Mesenteric fat pad (tissue), 1 donor: ENCODE measurements around the gene STMN3. TPM values are rescaled to one million over a fixed set of nuclear protein-coding genes. Genes with fewer than 3 reads are reported as not detected.

Source experiments
- DNase-seq: peaks from one replicate; pipeline ENCODE4 v3.0.0-alpha.2; 2020; ENCODE audit warnings: low spot score
- total RNA-seq: library from RNA; stranded (reverse); fragmentation: NEBNext Ultra II Directional; extraction: Animal tissue kit (Norgen Biotek cat#: 25700); gene quantifications from one replicate; pipeline ENCODE4 v1.2.1, GENCODE V29; 2021
- donor health status: DM: yes; HTN: yes; CAD: no.

The STMN3 gene
- total RNA-seq, 1 donor from 2014 or later = 9.9 TPM

- DNase-seq = no peak
Measured at GRCh38 chr20:63692436-63693082, 39.3 kb upstream of the STMN3 start.

DNA sequence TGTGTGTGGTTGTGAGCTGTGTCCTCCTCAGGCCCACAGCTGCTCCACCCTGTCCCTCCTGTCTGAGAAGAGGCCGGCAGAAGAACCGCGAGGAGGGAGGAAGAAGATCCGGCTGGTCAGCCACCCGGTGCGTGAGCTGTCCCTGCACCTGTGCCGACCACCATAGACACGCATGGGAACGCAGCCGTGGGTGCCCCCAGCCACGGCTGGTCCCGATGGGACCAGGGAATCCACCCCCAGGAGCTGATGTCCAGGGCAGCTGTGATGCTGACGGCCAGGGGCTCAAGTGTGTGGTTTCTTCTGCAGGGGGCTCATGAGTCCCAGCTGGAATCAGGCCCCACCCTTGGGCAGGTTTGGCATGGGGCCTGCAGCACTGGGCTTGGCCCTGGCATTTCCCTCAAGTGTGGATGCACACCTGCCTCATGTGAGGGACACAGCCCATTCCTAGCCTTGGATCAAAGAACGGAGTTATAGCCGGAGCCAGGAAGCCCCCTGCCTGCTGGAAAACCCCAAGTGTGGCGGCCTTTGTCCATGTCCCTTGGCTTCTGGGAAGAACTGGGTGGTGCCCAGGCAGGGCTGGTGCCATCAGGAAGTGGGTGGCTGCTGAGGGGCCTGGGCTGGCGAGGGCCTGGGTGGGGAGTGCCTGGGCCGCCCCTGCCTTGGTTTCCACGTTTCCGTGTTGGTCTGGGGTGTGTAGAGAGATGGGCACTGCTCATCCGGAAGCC is 38.6 kb upstream of the STMN3 start:
- no peak for DNase-seq

- no peak for DNase-seq
Measured at GRCh38 chr20:63690898-63691710, 37.9 kb upstream of the STMN3 start.

GRCh38 chr20:63690003-63690897 is 37.0 kb upstream of the STMN3 start:
- DNase-seq = no peak

GRCh38 chr20:63689046-63690002 is 36.1 kb upstream of the STMN3 start:
- DNase-seq = no peak

DNA sequence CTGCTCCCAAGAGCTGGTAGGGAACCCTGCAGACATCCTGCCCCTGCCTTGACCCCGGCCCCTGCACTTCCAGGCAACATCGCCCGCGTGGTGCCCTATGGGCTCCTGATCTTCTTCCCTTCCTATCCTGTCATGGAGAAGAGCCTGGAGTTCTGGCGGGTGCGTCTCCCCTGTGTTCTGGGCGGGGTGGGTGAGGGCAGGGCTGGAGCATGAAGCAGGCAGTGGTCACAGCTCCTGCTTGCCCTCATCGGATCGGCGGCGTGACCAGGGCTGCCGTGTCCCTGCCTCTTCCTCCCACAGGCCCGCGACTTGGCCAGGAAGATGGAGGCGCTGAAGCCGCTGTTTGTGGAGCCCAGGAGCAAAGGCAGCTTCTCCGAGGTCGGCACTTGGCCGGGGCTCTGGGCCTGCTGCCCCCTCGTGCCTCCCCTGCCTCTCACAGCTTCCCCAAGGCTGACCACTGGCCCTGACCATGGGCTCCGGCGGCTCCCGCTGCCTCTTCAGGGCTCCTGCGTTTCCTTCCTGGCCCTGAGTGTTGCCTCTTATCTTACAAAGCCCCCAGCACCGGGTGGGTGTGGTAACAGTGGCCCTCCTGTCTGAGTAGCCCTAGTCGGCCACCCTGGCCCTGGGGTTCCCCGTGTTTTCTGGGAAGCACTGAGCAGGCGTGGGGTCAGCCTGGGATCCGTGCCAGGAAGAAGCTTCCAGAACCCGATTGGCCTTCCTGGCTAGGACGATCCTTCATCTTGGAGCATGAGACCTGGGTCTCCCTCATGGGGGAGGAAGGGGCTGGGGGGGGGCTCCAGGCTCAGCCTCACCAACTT is 35.2 kb upstream of the STMN3 start:
- no peak for DNase-seq

GRCh38 chr20:63687419-63688178 is 34.4 kb upstream of the STMN3 start:
- DNase-seq = no peak

- peak; percentile 94 for DNase-seq
Measured at GRCh38 chr20:63686492-63687321, 33.5 kb upstream of the STMN3 start.

- no peak for DNase-seq
Measured at GRCh38 chr20:63686094-63686491, 32.9 kb upstream of the STMN3 start.

- DNase-seq = no peak
Measured at GRCh38 chr20:63685269-63686026, 32.2 kb upstream of the STMN3 start.

GRCh38 chr20:63682384-63683139 is 29.3 kb upstream of the STMN3 start:
- DNase-seq = no peak

GRCh38 chr20:63681609-63682142 is 28.5 kb upstream of the STMN3 start:
- DNase-seq = no peak

DNA sequence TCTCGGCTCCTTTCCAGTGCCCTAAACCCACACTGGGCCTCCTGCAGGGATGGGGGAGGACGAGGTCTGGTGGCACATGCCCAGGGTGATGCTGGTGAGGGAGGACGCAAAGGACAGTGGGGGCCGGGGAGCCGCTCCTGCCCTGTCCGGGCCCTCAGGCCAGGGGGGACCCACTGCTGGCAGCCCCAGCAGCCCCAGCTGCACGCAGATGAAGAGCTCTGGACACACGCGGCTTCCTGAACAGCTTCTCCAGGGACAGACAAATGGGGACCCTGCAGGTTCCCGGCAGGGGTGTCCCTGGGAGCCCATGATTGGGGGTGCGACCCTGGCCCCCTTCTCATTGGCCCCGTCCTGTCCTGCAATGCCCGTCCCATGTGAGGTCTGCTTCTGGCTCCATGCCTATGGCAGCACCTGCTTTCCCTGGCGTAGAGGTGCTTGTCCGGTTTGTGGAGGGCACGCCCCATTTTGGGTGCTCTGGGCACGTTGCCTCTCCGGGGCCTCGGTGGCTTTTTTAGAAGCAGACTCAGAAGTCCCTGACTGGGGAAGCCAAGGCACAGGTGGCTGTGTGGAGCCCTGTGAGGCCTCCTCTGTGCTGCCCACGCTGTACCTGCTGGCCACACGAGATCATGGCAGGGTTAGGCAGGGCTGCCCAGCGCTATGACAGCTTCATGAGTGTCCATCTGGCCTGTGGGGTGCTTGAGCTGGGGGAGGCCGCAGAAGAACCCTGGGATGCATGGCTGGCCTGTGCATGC is 27.8 kb upstream of the STMN3 start:
- DNase-seq = no peak

- DNase-seq = no peak
Measured at GRCh38 chr20:63680427-63680826, 27.2 kb upstream of the STMN3 start.

GRCh38 chr20:63679799-63680305 is 26.6 kb upstream of the STMN3 start:
- DNase-seq = no peak
